HT-29 (cell line): ENCODE measurements around the gene EEF1A2. TPM values are rescaled to one million over a fixed set of nuclear protein-coding genes. Genes with fewer than 3 reads are reported as not detected.
"Not testable (repeated sequence)": the region's sequence is repeated elsewhere in the genome, so short reads cannot be mapped to it uniquely, and the experiment has no call there.

Source experiments
- DNase-seq: peaks from one replicate; pipeline ENCODE4 v3.0.0-alpha.2; 2015; ENCODE audit warnings: low spot score
- total RNA-seq: library from RNA; depleted of rRNA; stranded (reverse); fragments of >200 nt; shearing (Covaris generic); gene quantifications from 2 replicates; pipeline ENCODE4 v1.2.3, GENCODE V29; 2014

Gene EEF1A2
- total RNA-seq, 1 experiment from 2014 or later: 38.0 TPM

GRCh38 chr20:63488315-63489251 is 10.3 kb downstream of the EEF1A2 start:
- no peak for DNase-seq

GRCh38 chr20:63487781-63488241 is 11.1 kb downstream of the EEF1A2 start:
- no peak for DNase-seq

GRCh38 chr20:63487116-63487764 is 11.6 kb downstream of the EEF1A2 start:
- DNase-seq: no peak

- DNase-seq: no peak
Measured at GRCh38 chr20:63486300-63486855, 12.5 kb downstream of the EEF1A2 start.

GRCh38 chr20:63484651-63485403 is 14.1 kb downstream of the EEF1A2 start:
- DNase-seq: no peak

- no peak for DNase-seq
Measured at GRCh38 chr20:63484236-63484635, 14.6 kb downstream of the EEF1A2 start.

GRCh38 chr20:63483834-63484233 is 15.0 kb downstream of the EEF1A2 start:
- no peak for DNase-seq

GRCh38 chr20:63482021-63482587 is 16.8 kb downstream of the EEF1A2 start:
- no peak for DNase-seq

GRCh38 chr20:63481503-63481902 is 17.4 kb downstream of the EEF1A2 start:
- no peak for DNase-seq

GRCh38 chr20:63479695-63480419 is 19.0 kb downstream of the EEF1A2 start:
- DNase-seq: not testable (repeated sequence)

- no peak for DNase-seq
Measured at GRCh38 chr20:63478346-63479302, 20.3 kb downstream of the EEF1A2 start.

- DNase-seq: no peak
Measured at GRCh38 chr20:63477944-63478343, 20.9 kb downstream of the EEF1A2 start.

- DNase-seq: no peak
Measured at GRCh38 chr20:63477061-63477616, 21.7 kb downstream of the EEF1A2 start.

- DNase-seq: no peak
Measured at GRCh38 chr20:63475209-63475608, 23.7 kb downstream of the EEF1A2 start.

- DNase-seq: no peak
Measured at GRCh38 chr20:63473555-63474449, 25.1 kb downstream of the EEF1A2 start.

- DNase-seq: no peak
Measured at GRCh38 chr20:63472862-63473390, 26.0 kb downstream of the EEF1A2 start.

- no peak for DNase-seq
Measured at GRCh38 chr20:63471981-63472831, 26.7 kb downstream of the EEF1A2 start, which contains the start of gene KCNQ2. KCNQ2 (minus strand) TSS chr20:63472655; CDS start chr20:63472463, 192 bp downstream.
